NCI-H2081 (cell line): ENCODE results near the gene HOXA11.

Experiments used
- DNase-seq, 2 experiments: peaks; one replicate each; lab custom pipeline; 2025; lab: John Stamatoyannopoulos, UW

The HOXA11 gene

DNA sequence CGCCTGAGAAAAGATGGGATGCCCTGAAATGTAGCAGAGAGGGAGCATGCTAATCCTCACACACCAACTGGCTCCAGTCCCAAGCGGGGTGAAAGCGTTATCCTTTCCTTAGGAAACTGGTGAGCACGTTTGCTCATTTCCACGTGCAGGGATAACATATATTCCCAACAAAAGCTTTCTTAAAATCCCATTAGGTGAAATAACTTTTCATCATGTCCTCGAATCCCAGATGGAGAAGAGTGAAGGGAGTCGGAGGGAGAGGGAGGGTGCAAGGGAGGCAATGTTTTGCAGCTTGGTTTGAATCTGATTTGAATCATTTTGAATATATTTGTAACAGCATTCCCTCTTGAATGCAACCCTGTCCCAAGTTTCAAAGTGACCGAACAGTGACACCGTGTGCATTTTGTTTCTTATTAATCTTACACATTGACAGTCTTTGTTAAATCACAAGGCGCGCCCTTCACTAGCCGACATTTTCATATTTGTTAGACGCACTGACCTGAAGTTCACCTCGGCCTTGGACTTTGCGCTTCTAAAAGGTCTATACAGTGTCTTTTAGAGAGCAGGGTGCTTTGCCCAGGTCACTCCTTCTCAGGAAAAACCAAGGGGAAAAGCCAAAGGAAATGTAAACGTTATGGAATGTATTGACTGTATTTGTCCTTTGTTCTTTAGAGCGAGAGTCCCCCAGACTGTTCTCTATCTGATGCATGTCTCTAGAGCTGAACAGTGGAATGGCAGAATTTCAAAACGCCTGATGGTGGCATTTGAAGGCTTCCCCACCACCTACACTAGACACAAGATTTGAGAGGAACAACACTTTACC, 51.4 kb downstream of the HOXA11 start:
- DNase-seq = no peak

DNA sequence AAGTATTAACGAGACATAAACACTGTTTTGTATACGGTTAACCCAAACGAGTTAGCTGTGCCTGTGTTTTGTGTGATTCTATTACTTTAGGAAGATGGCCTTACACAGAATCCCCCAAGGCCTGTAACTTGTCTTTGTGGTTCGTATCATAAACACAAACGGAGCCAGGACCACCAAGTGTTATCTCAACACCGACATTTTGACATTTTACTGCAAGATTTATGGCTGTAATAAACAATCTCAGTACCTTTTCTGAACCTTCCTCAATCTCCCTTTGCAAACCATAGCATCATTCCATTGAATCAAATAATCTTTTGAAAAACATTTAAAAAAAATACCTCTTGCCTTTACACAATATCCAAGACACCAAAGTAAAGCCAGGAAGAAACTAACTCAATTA, 52.1 kb downstream of the HOXA11 start:
- DNase-seq = no peak

DNA sequence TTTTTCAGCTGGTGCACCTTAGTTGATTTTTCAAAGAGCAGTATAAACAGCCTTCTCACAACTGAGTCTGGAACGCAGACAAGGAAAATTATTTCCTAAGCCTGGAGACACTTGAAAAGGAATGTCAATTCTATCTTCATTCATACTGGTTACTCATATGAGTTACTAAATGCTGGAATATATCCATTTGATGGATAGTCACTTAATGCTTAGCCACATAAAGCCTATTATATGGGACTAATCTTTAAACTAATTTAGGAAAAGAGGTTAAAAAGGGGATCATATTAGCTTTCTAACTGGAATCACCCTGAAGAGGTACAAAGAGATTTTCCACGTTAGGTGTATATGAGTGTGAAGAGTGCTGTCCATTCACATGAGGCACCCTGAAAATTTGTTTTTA, 52.8 kb downstream of the HOXA11 start:
- DNase-seq = no peak

DNA sequence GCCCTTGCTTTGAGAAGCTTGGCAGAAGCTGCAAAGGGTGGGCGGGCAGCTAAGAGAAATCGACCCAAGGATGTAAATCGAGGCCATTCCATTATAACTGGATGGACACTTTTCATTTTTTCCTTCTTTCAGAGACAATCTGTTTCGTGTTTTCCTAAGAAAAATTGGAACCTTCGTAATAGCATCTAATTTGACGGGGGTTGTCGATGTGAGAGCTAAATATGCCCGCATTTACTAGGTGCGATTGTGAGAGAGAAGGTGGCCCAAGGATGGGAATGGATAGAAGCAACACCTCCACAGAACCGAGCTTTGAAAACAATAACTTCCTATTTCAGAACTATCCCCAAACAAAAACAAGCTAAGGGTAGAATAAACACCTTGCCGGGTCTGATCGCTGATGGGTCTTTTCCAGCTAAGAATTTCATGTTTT, 53.6 kb downstream of the HOXA11 start:
- DNase-seq = no peak
